ENCODE results near the gene TET3. TPM values are rescaled to one million over a fixed set of nuclear protein-coding genes. Genes with fewer than 3 reads are reported as not detected.

Gene TET3
- total and polyA plus RNA-seq, 2 of the 8 experiments (the other 6 are each of a cell fraction or from before 2014, with no cell fraction given) = 4.5 to 21.1 TPM

GRCh38 chr2:73963385-73964120 is 21.2 kb upstream of the TET3 start:
- 97 to 100% methylated on average over 5 to 13 of the region's 13 CpGs for WGBS, 2 experiments (ENCODE audit: extremely low coverage in 1 of 2, insufficient coverage in 1 of 2, insufficient read length in 1 of 2, insufficient replicate concordance in 2 of 2, low coverage in 1 of 2, low lambda C conversion rate in 2 of 2, missing lambda C conversion rate in 1 of 2)
- POLR2A ChIA-PET (ENCODE audit: partially characterized antibody) = interaction anchor here (0.7 to 1.7 kb wide), 3 partner anchors 16 to 185 kb away, joined by 3 to 4 read pairs (median 4); no protein-coding TSS in a partner anchor
- H3K4me2 ChIP-seq (ENCODE audit: insufficient read depth in 1 of 2, low read depth in 2 of 2, low read length in 2 of 2) = no peak overlapping the region
- H3K18ac ChIP-seq (ENCODE audit: extremely low read depth, low read length) = no peak overlapping the region
- H3K79me2 ChIP-seq (ENCODE audit: control insufficient read depth in 1 of 2, insufficient read depth in 2 of 2, low read length in 2 of 2) = no peaks in the 10 kb centered on the region
- H2AFZ ChIP-seq (ENCODE audit: low read length) = no peak overlapping the region
- no peaks in the 10 kb centered on the region for H3K27me3 ChIP-seq (replicated peaks in 1 of 4; ENCODE audit: control insufficient read depth in 3 of 4, extremely low read depth in 1 of 4, insufficient read depth in 3 of 4, low read length in 3 of 4)
- CTCF ChIA-PET (ENCODE audit: partially characterized antibody) = interaction anchor here (0.6 to 2.6 kb wide), 6 partner anchors 7 to 283 kb away, joined by 3 to 9 read pairs (median 6); no protein-coding TSS in a partner anchor
- H4K20me1 ChIP-seq (replicated peaks in 1 of 2; ENCODE audit: control insufficient read depth in 1 of 2, insufficient read depth in 2 of 2, low read length in 2 of 2) = no peaks in the 10 kb centered on the region
- H3K4ac ChIP-seq (replicated peaks; ENCODE audit: insufficient read length, low read depth, low read length) = no peak overlapping the region
- peaks cover 0 to 3% of the 10 kb centered on the region in 2 experiments; a peak in 1 of 4 replicates for H3K9me3 ChIP-seq (ENCODE audit: insufficient read depth in 2 of 2, low read depth in 1 of 2, low read length in 1 of 2)
- no peak overlapping the region for H3K14ac ChIP-seq (ENCODE audit: insufficient read length)
- H3K23me2 ChIP-seq (ENCODE audit: low read depth, low read length) = no peaks in the 10 kb centered on the region
- no peak overlapping the region for H3K23ac ChIP-seq (ENCODE audit: insufficient read length)
- H2BK120ac ChIP-seq (replicated peaks; ENCODE audit: low read depth, low read length) = no peak overlapping the region
- H3K9ac ChIP-seq (replicated peaks in 1 of 4; ENCODE audit: extremely low read depth in 1 of 4, low read depth in 3 of 4, low read length in 3 of 4) = no peak overlapping the region
- H2BK5ac ChIP-seq (ENCODE audit: low read depth, low read length) = no peak overlapping the region
- DNase-seq (ENCODE audit: low read depth in 1 of 2, low spot score in 2 of 2) = no peak
- no peak overlapping the region for H4K5ac ChIP-seq (ENCODE audit: insufficient read length, low read depth, low read length)
- no peaks in the 10 kb centered on the region for H3K4me1 ChIP-seq (replicated peaks in 1 of 4; ENCODE audit: control insufficient read depth in 3 of 4, insufficient read depth in 4 of 4, low read length in 3 of 4)
- H2BK12ac ChIP-seq (ENCODE audit: low read depth, low read length) = no peak overlapping the region
- no peak overlapping the region for H4K8ac ChIP-seq (ENCODE audit: extremely low read depth, insufficient read depth, low read length)
- TF ChIP-seq TAF1 (IDR thresholded peaks at IDR 0.05; ENCODE audit: low read depth, low read length) (no peak), ASH2L (IDR thresholded peaks at IDR 0.05; ENCODE audit: low read length) (no peak), POLR2AphosphoS5 (IDR thresholded peaks at IDR 0.05; ENCODE audit: low read depth, low read length) (no peak), CREB1 (IDR thresholded peaks at IDR 0.05) (no peak)
- no peak overlapping the region for H2AK5ac ChIP-seq (ENCODE audit: low read depth, low read length)
- FAIRE-seq = no peak
- H3K79me1 ChIP-seq (ENCODE audit: low read depth, low read length) = no peaks in the 10 kb centered on the region
- no peak overlapping the region for H3K27ac ChIP-seq (ENCODE audit: low read depth, low read length)
- H4K91ac ChIP-seq (replicated peaks; ENCODE audit: insufficient read length, low read length) = no peak overlapping the region
- H3K4me3 ChIP-seq (ENCODE audit: extremely low read depth in 1 of 4, insufficient read depth in 2 of 4, low read depth in 3 of 4, low read length in 4 of 4) = no peak overlapping the region
- H3K56ac ChIP-seq (replicated peaks; ENCODE audit: insufficient read length, low read depth, low read length) = no peak overlapping the region
- no peak overlapping the region for H2BK15ac ChIP-seq (ENCODE audit: low read length)
- H2BK20ac ChIP-seq (ENCODE audit: low read length) = no peak overlapping the region
- peaks cover 2 to 9% (median 6%) of the 10 kb centered on the region in 4 experiments; a peak in 7 of 8 replicates for H3K36me3 ChIP-seq (ENCODE audit: control insufficient read depth in 2 of 4, insufficient read depth in 4 of 4, low read length in 3 of 4)

Data from H1 (cell line).